Gastrocnemius medialis (tissue), 4 donors: ENCODE results near the gene ESPN. TPM values are rescaled to one million over a fixed set of nuclear protein-coding genes. Genes with fewer than 3 reads are reported as not detected.

ENCODE experiments used
- ATAC-seq, 2 donors: fragments of 150-250 bp; one replicate each; pipeline ENCODE4 v1.9.1; 2016
- DNase-seq, 2 donors: peaks; one replicate each; pipeline ENCODE4 v3.0.0-alpha.2; 2019
- H3K27ac ChIP-seq, 4 donors: fragments of 200-600 bp; sonication (generic); 1 replicate in 1 of 4; 2 replicates in 3 of 4; pipeline ENCODE4 v1.5.1; 2016 to 2018; ENCODE audit warnings: mild to moderate bottlenecking in 2 of 4, moderate library complexity in 1 of 4
- H3K27me3 ChIP-seq, 3 donors: fragments of 200-600 bp; sonication (generic) in 2 of 3; 1 replicate in 1 of 3; 2 replicates in 2 of 3; pipeline versions ENCODE4 v1.5.1 to v1.6.0; 2016 to 2019; ENCODE audit warnings: mild to moderate bottlenecking in 1 of 3, moderate library complexity in 1 of 3
- H3K36me3 ChIP-seq, 2 donors: fragments of 200-600 bp; sonication (generic) in 1 of 2; one replicate each; pipeline ENCODE4 v1.5.1; 2017 to 2018
- H3K4me1 ChIP-seq, 2 donors: fragments of 200-600 bp; sonication (generic) in 1 of 2; one replicate each; pipeline ENCODE4 v1.5.1; 2016 to 2017; ENCODE audit warnings: mild to moderate bottlenecking in 2 of 2
- H3K4me3 ChIP-seq, 4 donors: fragments of 200-600 bp; sonication (generic) in 3 of 4; 1 replicate in 1 of 4; 2 replicates in 3 of 4; pipeline ENCODE4 v1.5.1; 2016 to 2019; ENCODE audit warnings: mild to moderate bottlenecking in 2 of 4
- H3K9me3 ChIP-seq, 3 donors: fragments of 200-600 bp; sonication (generic) in 2 of 3; 1 replicate in 1 of 3; 2 replicates in 2 of 3; pipeline ENCODE4 v1.5.1; 2016 to 2019
- POLR2A ChIP-seq, 2 donors: fragments of 450-650 bp; IDR thresholded peaks; one replicate each; pipeline ENCODE4 v1.6.1; 2017; ENCODE audit warnings: antibody characterized with exemption in 2 of 2, mild to moderate bottlenecking in 2 of 2, moderate library complexity in 2 of 2
- in situ Hi-C, 4 donors: fragments of 200-750 bp; cut with MboI; loops; one replicate each; pipeline versions ENCODE4 v1.15.0 to v1.8.0; 2017; ENCODE audit warnings: low sequenced_read_pairs in 4 of 4
- intact Hi-C: fragments of 100-400 bp; cut with DNase I; formaldehyde crosslinking; loops from one replicate; pipeline ENCODE4 v1.15.1; 2023; ENCODE audit warnings: low total_unique reads
- microRNA-seq, 2 donors: library from miRNA; unstranded; fragments of <30 nt; microRNA quantifications; one replicate each; pipeline ENCODE4, GENCODE V29; 2016; ENCODE audit warnings: borderline replicate concordance in 2 of 2
- total RNA-seq, 4 donors: library from RNA; depleted of rRNA; stranded (reverse); fragments of >200 nt; gene quantifications; one replicate each; pipeline versions ENCODE4 v1.1.0 to v1.2.3, GENCODE V29; 2016
- TF ChIP-seq, protein P1 (sequence below), 5 experiments: fragments of 450-650 bp in 3 of 5; fragments of 200-600 bp in 2 of 5; sonication (generic) in 2 of 5; IDR thresholded peaks in 4 of 5; conservative IDR thresholded peaks in 1 of 5; 1 replicate in 4 of 5; 2 replicates in 1 of 5; pipeline ENCODE4 v1.5.1; 2016 to 2019; ENCODE audit warnings: antibody characterized with exemption in 5 of 5, mild to moderate bottlenecking in 3 of 5, moderate library complexity in 3 of 5

Gene ESPN
- total RNA-seq, 4 donors from 2014 or later = 0.41 TPM; not detected in 3

DNA sequence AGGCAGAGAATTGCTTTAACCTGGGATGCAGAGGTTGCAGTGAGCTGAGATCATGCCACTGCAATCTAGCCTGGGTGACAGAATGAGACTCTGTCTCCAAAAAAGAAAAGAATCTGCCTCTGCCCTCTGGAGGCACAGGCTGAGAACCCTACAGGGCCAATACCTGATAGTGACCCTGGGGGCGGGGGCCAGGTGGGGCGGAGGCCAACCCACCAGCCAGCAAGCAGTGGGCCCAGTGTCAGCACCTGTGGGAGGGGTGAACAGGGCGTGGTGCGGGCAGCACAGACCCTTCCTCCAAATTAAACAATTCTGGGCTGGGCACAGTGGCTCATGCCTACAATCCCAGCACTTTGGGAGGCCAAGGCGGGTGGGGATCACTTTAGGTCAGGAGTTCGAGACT lies 85.9 kb downstream of the ESPN start:
- Histone ChIP-seq H3K36me3 (no peaks in the 10 kb centered on the region), H3K4me3 (no peak overlapping the region), H3K27ac (no peak overlapping the region), H3K4me1 (peaks cover 0 to 9% of the 10 kb centered on the region in 2 donors), H3K9me3 (no peaks in the 10 kb centered on the region), H3K27me3 (no peaks in the 10 kb centered on the region)
- in situ Hi-C loops (no loop called here), intact Hi-C loops (no loop called here)
- DNase-seq (no peak), ATAC-seq (no peak)
- TF ChIP-seq POLR2A (IDR thresholded peaks at IDR 0.05) = no peak
- TF ChIP-seq, protein P1, sequence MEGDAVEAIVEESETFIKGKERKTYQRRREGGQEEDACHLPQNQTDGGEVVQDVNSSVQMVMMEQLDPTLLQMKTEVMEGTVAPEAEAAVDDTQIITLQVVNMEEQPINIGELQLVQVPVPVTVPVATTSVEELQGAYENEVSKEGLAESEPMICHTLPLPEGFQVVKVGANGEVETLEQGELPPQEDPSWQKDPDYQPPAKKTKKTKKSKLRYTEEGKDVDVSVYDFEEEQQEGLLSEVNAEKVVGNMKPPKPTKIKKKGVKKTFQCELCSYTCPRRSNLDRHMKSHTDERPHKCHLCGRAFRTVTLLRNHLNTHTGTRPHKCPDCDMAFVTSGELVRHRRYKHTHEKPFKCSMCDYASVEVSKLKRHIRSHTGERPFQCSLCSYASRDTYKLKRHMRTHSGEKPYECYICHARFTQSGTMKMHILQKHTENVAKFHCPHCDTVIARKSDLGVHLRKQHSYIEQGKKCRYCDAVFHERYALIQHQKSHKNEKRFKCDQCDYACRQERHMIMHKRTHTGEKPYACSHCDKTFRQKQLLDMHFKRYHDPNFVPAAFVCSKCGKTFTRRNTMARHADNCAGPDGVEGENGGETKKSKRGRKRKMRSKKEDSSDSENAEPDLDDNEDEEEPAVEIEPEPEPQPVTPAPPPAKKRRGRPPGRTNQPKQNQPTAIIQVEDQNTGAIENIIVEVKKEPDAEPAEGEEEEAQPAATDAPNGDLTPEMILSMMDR (IDR thresholded peaks at IDR 0.05 in 4 of 5, conservative IDR thresholded peaks at IDR 0.05 in 1 of 5) = no peak

Small RNAs within 50 kb of the gene (microRNA-seq; reads per million reads assigned to microRNA genes)
- 0 reads per million in 2 donors for gene MIR4252

Other genes starting within 250 kb of the ESPN start
- under 1 TPM in 1 of 4 donors, not detected in 3; 0.05 TPM for gene CHD5, start 244.5 kb upstream of the ESPN start, total RNA-seq
- 100 to 1,000 TPM in 3 of 4 donors, 10 to 100 TPM in 1; 95.2 to 132 (median 121) TPM for gene RPL22, start 225.2 kb upstream of the ESPN start, total RNA-seq
- 1 to 10 TPM in 2 of 4 donors, under 1 TPM in 2; 0.29 to 4.7 (median 0.99) TPM for gene RNF207, start 218.7 kb upstream of the ESPN start, total RNA-seq
- gene ICMT, start 188.8 kb upstream of the ESPN start, total RNA-seq = 100 to 1,000 TPM in 1 of 4 donors, 10 to 100 TPM in 3; 43.6 to 115 (median 93.7) TPM
- not detected for gene HES3, start 180.6 kb upstream of the ESPN start, total RNA-seq
- gene GPR153, start 163.7 kb upstream of the ESPN start, total RNA-seq = 1 to 10 TPM; 1.1 to 3.4 (median 2.0) TPM
- gene ACOT7, start 31.0 kb upstream of the ESPN start, total RNA-seq = 1 to 10 TPM; 1.3 to 5.8 (median 3.2) TPM
- under 1 TPM in 1 of 4 donors, not detected in 3; 0.24 TPM for gene HES2, start 4.9 kb upstream of the ESPN start, total RNA-seq
- 1 to 10 TPM; 1.0 to 4.2 (median 2.7) TPM for gene TNFRSF25, start 41.4 kb downstream of the ESPN start, total RNA-seq
- 1 to 10 TPM; 1.2 to 2.3 (median 1.6) TPM for gene PLEKHG5, start 66.9 kb downstream of the ESPN start, total RNA-seq
- 10 to 100 TPM; 13.6 to 33.0 (median 21.9) TPM for gene NOL9, start 129.7 kb downstream of the ESPN start, total RNA-seq
- gene TAS1R1, start 130.5 kb downstream of the ESPN start, total RNA-seq = not detected
- 10 to 100 TPM in 3 of 4 donors, 1 to 10 TPM in 1; 9.3 to 14.5 (median 11.3) TPM for gene ZBTB48, start 155.2 kb downstream of the ESPN start, total RNA-seq
- 100 to 1,000 TPM; 176 to 481 (median 267) TPM for gene KLHL21, start 178.1 kb downstream of the ESPN start, total RNA-seq
- 1 to 10 TPM; 4.7 to 8.5 (median 5.3) TPM for gene PHF13, start 189.0 kb downstream of the ESPN start, total RNA-seq
- gene THAP3, start 200.1 kb downstream of the ESPN start, total RNA-seq = 10 to 100 TPM; 16.7 to 31.0 (median 24.2) TPM